Hepatocyte (in vitro differentiated cells): Measurements from ENCODE around the gene CTNNBIP1.

Source experiments
- CTCF ChIP-seq: fragments of 200-600 bp; sonication (generic); IDR thresholded peaks from 2 replicates; pipeline ENCODE4 v1.5.1; 2016; ENCODE audit warnings: antibody characterized with exemption, mild to moderate bottlenecking; ENCODE audit not compliant: poor library complexity
- EZH2 ChIP-seq: fragments of 200-600 bp; sonication (generic); IDR thresholded peaks from 2 replicates; pipeline ENCODE4 v1.6.1; 2016; ENCODE audit warnings: antibody characterized with exemption, mild to moderate bottlenecking, borderline replicate concordance
- EZH2phosphoT487 ChIP-seq: fragments of 200-600 bp; sonication (generic); IDR thresholded peaks from one replicate; pipeline ENCODE4 v1.6.1; 2018; ENCODE audit warnings: antibody characterized with exemption, mild to moderate bottlenecking, low read depth, moderate library complexity; ENCODE audit not compliant: unreplicated experiment, severe bottlenecking

GRCh38 chr1:9814619-9815018 lies 95.5 kb downstream of the CTNNBIP1 start:
- TF ChIP-seq CTCF (no peak), EZH2 (no peak), EZH2phosphoT487 (no peak)
